ENCODE measurements around the gene TMEM269. TPM values are rescaled to one million over a fixed set of nuclear protein-coding genes. Genes with fewer than 3 reads are reported as not detected.

Gene TMEM269
- total and polyA plus RNA-seq, 3 experiments from 2014 or later, result 0.16 to 0.20 TPM; not detected in 1

GRCh38 chr1:42738678-42739226, 46.0 kb upstream of the TMEM269 start:
- Histone ChIP-seq H3K4me1 (ENCODE audit: insufficient read depth, low read length) (peaks cover 3% of the 10 kb centered on the region), H3K36me3 (ENCODE audit: insufficient read depth, low read length) (no peaks in the 10 kb centered on the region), H3K4me3 (ENCODE audit: low read length) (no peak overlapping the region), H3K27ac (ENCODE audit: low read depth, low read length) (no peak overlapping the region), H3K27me3 (ENCODE audit: insufficient read depth, low read length, poor library complexity, severe bottlenecking) (no peaks in the 10 kb centered on the region), H3K9me3 (ENCODE audit: low read length) (no peaks in the 10 kb centered on the region)
- no peak for DNase-seq
- H3K9me3 Mint-ChIP-seq, result no peaks in the 10 kb centered on the region
- H3K27me3 Mint-ChIP-seq, result peaks cover 0 to 3% of the 10 kb centered on the region in 2 donors
- H3K36me3 Mint-ChIP-seq, result no peaks in the 10 kb centered on the region
- H3K4me1 Mint-ChIP-seq, result peaks cover 0 to 7% (median 2%) of the 10 kb centered on the region in 3 donors
- H3K27ac Mint-ChIP-seq, result no peak overlapping the region
- CTCF ChIA-PET, result no interaction called here
- POLR2A ChIA-PET, result no interaction called here
- no peak overlapping the region for H3K4me3 Mint-ChIP-seq

GRCh38 chr1:42739753-42740700, 44.8 kb upstream of the TMEM269 start, which contains the start of gene CLDN19:
CLDN19 (minus strand) TSS chr1:42740236; CDS start chr1:42740063, 173 bp downstream.
- H3K36me3 ChIP-seq (ENCODE audit: insufficient read depth, low read length), result no peaks in the 10 kb centered on the region
- H3K4me3 ChIP-seq (ENCODE audit: low read length), result no peak within 1 kb of the TSS
- H3K27ac ChIP-seq (ENCODE audit: low read depth, low read length), result no peak within 1 kb of the TSS
- Mint-ChIP-seq H3K4me1 (peaks cover 0 to 7% (median 2%) of the 10 kb centered on the region in 3 donors), H3K27ac (no peak within 1 kb of the TSS), H3K9me3 (no peaks in the 10 kb centered on the region), H3K4me3 (no peak within 1 kb of the TSS), H3K36me3 (no peaks in the 10 kb centered on the region), H3K27me3 (no peaks in the 10 kb centered on the region)
- no peaks in the 10 kb centered on the region for H3K27me3 ChIP-seq (ENCODE audit: insufficient read depth, low read length, poor library complexity, severe bottlenecking)
- no peaks in the 10 kb centered on the region for H3K9me3 ChIP-seq (ENCODE audit: low read length)
- no peak for DNase-seq
- CTCF ChIA-PET, result no interaction called here
- peaks cover 3% of the 10 kb centered on the region for H3K4me1 ChIP-seq (ENCODE audit: insufficient read depth, low read length)
- POLR2A ChIA-PET, result no interaction called here

- Mint-ChIP-seq H3K4me3 (no peak overlapping the region), H3K4me1 (peaks cover 0 to 7% (median 2%) of the 10 kb centered on the region in 3 donors), H3K27ac (no peak overlapping the region), H3K27me3 (no peaks in the 10 kb centered on the region), H3K9me3 (no peaks in the 10 kb centered on the region), H3K36me3 (peaks cover 0 to 5% (median 5%) of the 10 kb centered on the region in 3 donors)
- H3K27me3 ChIP-seq (ENCODE audit: insufficient read depth, low read length, poor library complexity, severe bottlenecking), result no peaks in the 10 kb centered on the region
- ChIA-PET CTCF (no interaction called here), POLR2A (no interaction called here)
- H3K9me3 ChIP-seq (ENCODE audit: low read length), result no peaks in the 10 kb centered on the region
- no peaks in the 10 kb centered on the region for H3K36me3 ChIP-seq (ENCODE audit: insufficient read depth, low read length)
- H3K4me1 ChIP-seq (ENCODE audit: insufficient read depth, low read length), result peaks cover 3% of the 10 kb centered on the region
- no peak overlapping the region for H3K27ac ChIP-seq (ENCODE audit: low read depth, low read length)
- DNase-seq, result no peak
- no peak overlapping the region for H3K4me3 ChIP-seq (ENCODE audit: low read length)
These were observed 43.8 kb upstream of the TMEM269 start for GRCh38 chr1:42740851-42741580.

GRCh38 chr1:42741706-42742105, 43.1 kb upstream of the TMEM269 start:
- no peak overlapping the region for H3K27ac Mint-ChIP-seq
- CTCF ChIA-PET, result no interaction called here
- peaks cover 0 to 12% (median 5%) of the 10 kb centered on the region in 3 donors for H3K36me3 Mint-ChIP-seq
- H3K27ac ChIP-seq (ENCODE audit: low read depth, low read length), result no peak overlapping the region
- no peaks in the 10 kb centered on the region for H3K9me3 ChIP-seq (ENCODE audit: low read length)
- no peak overlapping the region for H3K4me3 Mint-ChIP-seq
- H3K27me3 Mint-ChIP-seq, result no peaks in the 10 kb centered on the region
- no peaks in the 10 kb centered on the region for H3K9me3 Mint-ChIP-seq
- H3K27me3 ChIP-seq (ENCODE audit: insufficient read depth, low read length, poor library complexity, severe bottlenecking), result no peaks in the 10 kb centered on the region
- H3K4me1 Mint-ChIP-seq, result peaks cover 0 to 7% (median 2%) of the 10 kb centered on the region in 3 donors
- DNase-seq, result no peak
- POLR2A ChIA-PET, result no interaction called here
- H3K36me3 ChIP-seq (ENCODE audit: insufficient read depth, low read length), result no peaks in the 10 kb centered on the region
- peaks cover 3% of the 10 kb centered on the region for H3K4me1 ChIP-seq (ENCODE audit: insufficient read depth, low read length)
- no peak overlapping the region for H3K4me3 ChIP-seq (ENCODE audit: low read length)

GRCh38 chr1:42742141-42742540, 42.6 kb upstream of the TMEM269 start:
- Mint-ChIP-seq H3K9me3 (no peaks in the 10 kb centered on the region), H3K36me3 (peaks cover 0 to 16% (median 5%) of the 10 kb centered on the region in 3 donors), H3K4me1 (peaks cover 0 to 3% (median 2%) of the 10 kb centered on the region in 3 donors), H3K4me3 (no peak overlapping the region), H3K27ac (peak overlapping the region in 1 of 8 donors; percentile 94), H3K27me3 (no peaks in the 10 kb centered on the region)
- H3K9me3 ChIP-seq (ENCODE audit: low read length), result no peaks in the 10 kb centered on the region
- no peak overlapping the region for H3K27ac ChIP-seq (ENCODE audit: low read depth, low read length)
- no peaks in the 10 kb centered on the region for H3K36me3 ChIP-seq (ENCODE audit: insufficient read depth, low read length)
- no peaks in the 10 kb centered on the region for H3K27me3 ChIP-seq (ENCODE audit: insufficient read depth, low read length, poor library complexity, severe bottlenecking)
- H3K4me1 ChIP-seq (ENCODE audit: insufficient read depth, low read length), result peaks cover 3% of the 10 kb centered on the region
- ChIA-PET POLR2A (no interaction called here), CTCF (interaction anchor here (1.9 kb wide), 1 partner anchor 25 kb away, joined by 6 read pairs; the partner anchor contains the start of genes C1orf50 and P3H1)
- no peak overlapping the region for H3K4me3 ChIP-seq (ENCODE audit: low read length)
- DNase-seq, result no peak

- no peaks in the 10 kb centered on the region for H3K36me3 ChIP-seq (ENCODE audit: insufficient read depth, low read length)
- no peaks in the 10 kb centered on the region for H3K9me3 ChIP-seq (ENCODE audit: low read length)
- H3K27ac ChIP-seq (ENCODE audit: low read depth, low read length), result no peak overlapping the region
- Mint-ChIP-seq H3K4me3 (no peak overlapping the region), H3K4me1 (no peaks in the 10 kb centered on the region), H3K27me3 (no peaks in the 10 kb centered on the region), H3K27ac (peak overlapping the region in 1 of 8 donors; percentile 57), H3K9me3 (no peaks in the 10 kb centered on the region), H3K36me3 (peaks cover 0 to 19% (median 5%) of the 10 kb centered on the region in 3 donors)
- POLR2A ChIA-PET, result no interaction called here
- no peak for DNase-seq
- CTCF ChIA-PET, result interaction anchor here (1.9 kb wide), 1 partner anchor 24 kb away, joined by 6 read pairs; the partner anchor contains the start of genes C1orf50 and P3H1
- no peak overlapping the region for H3K4me3 ChIP-seq (ENCODE audit: low read length)
- H3K4me1 ChIP-seq (ENCODE audit: insufficient read depth, low read length), result no peaks in the 10 kb centered on the region
- H3K27me3 ChIP-seq (ENCODE audit: insufficient read depth, low read length, poor library complexity, severe bottlenecking), result no peaks in the 10 kb centered on the region
These were observed 42.0 kb upstream of the TMEM269 start for GRCh38 chr1:42742617-42743316.

GRCh38 chr1:42743317-42744147, 41.3 kb upstream of the TMEM269 start:
- Histone ChIP-seq H3K27me3 (ENCODE audit: insufficient read depth, low read length, poor library complexity, severe bottlenecking) (no peaks in the 10 kb centered on the region), H3K36me3 (ENCODE audit: insufficient read depth, low read length) (no peaks in the 10 kb centered on the region), H3K4me1 (ENCODE audit: insufficient read depth, low read length) (no peaks in the 10 kb centered on the region), H3K4me3 (ENCODE audit: low read length) (no peak overlapping the region), H3K9me3 (ENCODE audit: low read length) (no peaks in the 10 kb centered on the region), H3K27ac (ENCODE audit: low read depth, low read length) (no peak overlapping the region)
- ChIA-PET POLR2A (no interaction called here), CTCF (interaction anchor here (1.9 kb wide), 1 partner anchor 23 kb away, joined by 6 read pairs; the partner anchor contains the start of genes C1orf50 and P3H1)
- H3K4me3 Mint-ChIP-seq, result no peak overlapping the region
- peaks cover 0 to 27% (median 5%) of the 10 kb centered on the region in 3 donors for H3K36me3 Mint-ChIP-seq
- no peaks in the 10 kb centered on the region for H3K27me3 Mint-ChIP-seq
- H3K9me3 Mint-ChIP-seq, result no peaks in the 10 kb centered on the region
- H3K4me1 Mint-ChIP-seq, result no peaks in the 10 kb centered on the region
- DNase-seq, result no peak
- peak overlapping the region in 1 of 8 donors; percentile 57 for H3K27ac Mint-ChIP-seq

All from CD8-positive, alpha-beta memory T cell (primary cell).